HG02938 (cell line): ENCODE measurements around the gene FGD6.

Experiments used
- ATAC-seq: cut with Tn5 transposase; IDR thresholded peaks from one replicate; pipeline ENCODE4 v1.9.1; 2021; ENCODE audit warnings: mild to moderate bottlenecking, moderate library complexity; ENCODE audit not compliant: unreplicated experiment

The FGD6 gene

GRCh38 chr12:95034750-95035149, 182.5 kb downstream of the FGD6 start:
- ATAC-seq = no peak
